Measurements from ENCODE around the gene NPLOC4.

The NPLOC4 gene

DNA sequence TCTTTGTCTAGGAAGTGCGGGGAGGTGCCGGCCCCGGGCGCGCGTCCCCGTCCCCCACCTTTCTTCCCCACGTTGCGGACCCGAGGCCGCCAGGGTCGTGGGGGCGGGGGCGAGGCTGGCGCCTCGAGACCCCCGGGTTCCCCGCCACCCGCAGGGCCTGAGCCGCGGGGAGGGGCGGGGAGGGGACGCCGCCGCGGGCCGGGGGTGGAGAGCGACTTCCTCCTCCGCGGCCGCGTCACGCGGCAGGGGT is 122.5 kb downstream of the NPLOC4 start:
- no peak for DNase-seq

GRCh38 chr17:81513753-81514488 is 123.0 kb downstream of the NPLOC4 start:
- DNase-seq: peak; percentile 63

GRCh38 chr17:81513372-81513752 is 123.5 kb downstream of the NPLOC4 start:
- peak; percentile 72 for DNase-seq

- DNase-seq: peak; percentile 95
Measured at GRCh38 chr17:81512562-81513371, 124.1 kb downstream of the NPLOC4 start, which contains the start of gene ACTG1. TSS of gene ACTG1 (minus strand) at chr17:81512799. CDS start at chr17:81512354, 445 bp downstream.

DNA sequence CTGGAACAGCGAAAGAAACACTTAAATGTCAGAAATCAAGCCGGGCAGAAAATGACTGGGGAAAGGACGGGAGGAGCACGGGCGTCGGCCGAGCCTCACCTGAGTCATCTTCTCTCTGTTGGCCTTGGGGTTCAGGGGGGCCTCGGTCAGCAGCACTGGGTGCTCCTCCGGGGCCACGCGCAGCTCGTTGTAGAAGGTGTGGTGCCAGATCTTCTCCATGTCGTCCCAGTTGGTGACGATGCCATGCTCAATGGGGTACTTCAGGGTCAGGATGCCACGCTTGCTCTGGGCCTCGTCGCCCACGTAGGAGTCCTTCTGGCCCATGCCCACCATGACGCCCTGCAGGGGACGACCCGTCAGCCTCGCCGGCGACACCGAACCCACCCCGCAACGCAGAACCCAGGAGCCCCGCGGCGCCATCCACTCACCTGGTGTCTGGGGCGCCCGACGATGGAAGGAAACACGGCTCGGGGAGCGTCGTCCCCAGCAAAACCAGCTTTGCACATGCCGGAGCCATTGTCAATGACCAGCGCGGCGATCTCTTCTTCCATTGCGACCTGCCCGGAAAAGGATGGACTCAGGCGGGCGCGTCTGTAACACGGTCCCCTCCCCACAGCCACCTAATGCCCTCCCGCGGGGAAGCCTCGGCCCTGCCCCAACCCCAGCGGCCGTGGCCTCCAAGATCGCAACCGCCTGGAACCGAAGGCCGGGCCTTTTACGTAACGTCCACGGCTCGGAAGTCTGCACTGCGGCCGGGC is 124.9 kb downstream of the NPLOC4 start:
- peak; percentile 62 for DNase-seq

GRCh38 chr17:81511554-81511803 is 125.4 kb downstream of the NPLOC4 start:
- no peak for DNase-seq

- DNase-seq: peak; percentile 60
Measured at GRCh38 chr17:81510785-81511553, 125.9 kb downstream of the NPLOC4 start.

GRCh38 chr17:81509972-81510784 is 126.7 kb downstream of the NPLOC4 start:
- peak; percentile 43 for DNase-seq

DNA sequence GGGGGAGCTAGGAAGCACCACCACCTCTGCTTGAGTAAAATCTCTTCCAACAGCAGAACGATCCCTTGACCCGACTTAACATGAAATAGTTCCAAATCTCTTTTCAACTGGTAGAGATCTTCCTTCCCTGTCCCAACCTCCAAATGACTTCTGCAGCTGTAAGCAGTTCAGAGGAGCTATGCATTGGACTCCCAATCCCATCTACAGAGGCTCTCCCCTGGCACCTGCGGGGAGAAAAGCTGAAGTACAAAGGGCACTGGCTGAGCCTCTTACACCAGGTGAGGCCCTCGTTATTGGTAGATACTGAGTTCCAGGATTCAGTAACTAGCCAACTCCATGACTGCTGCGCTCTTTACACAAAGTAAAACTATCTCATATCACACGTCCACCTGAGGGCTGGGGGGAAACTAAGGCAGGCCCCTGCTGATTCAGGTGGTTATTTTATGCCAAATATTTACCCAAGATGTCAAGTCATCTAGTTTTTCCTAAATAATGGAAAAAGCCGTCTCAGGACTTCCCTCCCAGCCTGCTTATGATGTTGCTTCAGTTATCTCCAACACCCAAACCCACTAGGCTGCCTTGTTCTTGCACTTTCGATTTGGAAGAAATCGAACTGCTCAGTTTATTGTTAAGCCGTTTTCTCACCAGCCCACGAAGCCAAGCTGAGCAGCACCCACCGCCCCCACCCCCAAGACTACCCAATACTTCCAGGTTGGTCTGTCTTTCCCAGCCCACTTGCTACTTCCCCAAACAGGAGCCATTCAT is 127.5 kb downstream of the NPLOC4 start:
- peak; percentile 50 for DNase-seq

GRCh38 chr17:81508639-81509206 is 128.2 kb downstream of the NPLOC4 start:
- peak; percentile 44 for DNase-seq
